ENCODE measurements around the gene EEF2KMT.
"Not testable (repeated sequence)": the region's sequence is repeated elsewhere in the genome, so short reads cannot be mapped to it uniquely, and the experiment has no call there.

Gene EEF2KMT

GRCh38 chr16:5095145-5095830 is 2.3 kb downstream of the EEF2KMT start:
- not testable (repeated sequence) for DNase-seq (ENCODE audit: low read depth)

- DNase-seq (ENCODE audit: low read depth), result not testable (repeated sequence)
These were observed 3.8 kb downstream of the EEF2KMT start for GRCh38 chr16:5093746-5094145.

DNA sequence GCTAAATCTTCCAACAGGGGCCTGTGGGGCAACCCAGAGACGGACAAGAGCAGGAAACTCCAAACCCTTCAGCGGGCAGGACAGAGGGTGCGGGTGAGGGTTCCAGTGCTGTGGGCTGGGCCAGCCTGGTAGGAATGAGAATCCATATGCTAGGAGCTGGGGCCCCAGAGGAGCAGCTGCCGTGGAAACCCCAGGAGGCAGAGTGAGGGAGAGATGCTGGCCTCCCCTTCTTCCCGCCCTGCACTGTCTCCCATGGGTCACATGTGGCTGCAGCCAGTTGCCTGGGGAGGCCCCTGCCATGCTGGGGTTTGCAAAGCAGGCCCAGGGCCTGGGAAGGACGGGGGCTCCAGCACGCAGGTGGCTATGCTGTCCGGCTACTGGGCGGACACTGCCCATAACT is 4.5 kb downstream of the EEF2KMT start:
- not testable (repeated sequence) for DNase-seq (ENCODE audit: low read depth)

GRCh38 chr16:5090592-5090991 is 7.0 kb downstream of the EEF2KMT start:
- not testable (repeated sequence) for DNase-seq (ENCODE audit: low read depth)

- DNase-seq (ENCODE audit: low read depth), result not testable (repeated sequence)
These were observed 7.6 kb downstream of the EEF2KMT start for GRCh38 chr16:5089911-5090555.

- not testable (repeated sequence) for DNase-seq (ENCODE audit: low read depth)
These were observed 8.7 kb downstream of the EEF2KMT start for GRCh38 chr16:5088936-5089335.

GRCh38 chr16:5088086-5088790 is 9.4 kb downstream of the EEF2KMT start:
- DNase-seq (ENCODE audit: low read depth), result not testable (repeated sequence)

DNA sequence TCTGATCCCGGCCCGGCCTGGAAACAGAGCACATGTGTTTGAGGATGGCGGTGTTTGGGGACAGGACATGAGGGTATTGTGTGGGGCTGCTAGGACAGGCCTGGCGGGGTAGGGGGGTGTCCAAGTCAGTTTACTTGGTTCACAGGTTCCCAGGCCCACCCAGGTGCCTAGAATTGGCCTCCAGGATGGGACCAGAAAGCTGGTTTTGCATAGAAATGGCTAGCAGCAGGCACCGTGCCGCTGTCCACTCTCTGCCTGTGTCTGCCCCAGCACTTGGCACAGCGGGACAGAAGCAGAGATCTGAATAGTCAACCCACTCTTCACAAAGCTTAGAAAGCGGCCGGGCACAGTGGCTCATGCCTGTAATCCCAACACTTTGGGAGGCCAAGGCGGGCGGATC is 11.9 kb downstream of the EEF2KMT start:
- not testable (repeated sequence) for DNase-seq (ENCODE audit: low read depth)

DNA sequence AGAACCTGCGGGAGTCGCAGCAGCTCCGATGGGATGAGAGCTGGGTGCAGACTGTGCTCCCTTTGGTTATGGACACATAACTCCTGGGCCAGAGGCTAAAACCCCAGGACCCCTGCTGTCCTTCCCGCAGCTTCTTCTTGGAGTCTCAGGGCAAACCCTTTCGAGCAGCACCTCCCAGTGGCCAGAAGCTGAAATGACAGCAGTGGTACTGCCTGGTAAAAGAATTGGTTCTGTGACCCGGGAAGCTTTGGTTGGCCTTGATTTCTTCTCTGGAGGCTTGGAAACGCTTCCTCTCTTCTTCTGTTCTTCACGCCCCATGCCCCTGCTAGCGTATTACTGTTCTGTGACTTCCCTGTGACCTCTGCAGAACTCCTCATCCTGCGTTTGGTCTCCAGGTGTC is 12.8 kb downstream of the EEF2KMT start:
- DNase-seq (ENCODE audit: low read depth), result not testable (repeated sequence)

DNA sequence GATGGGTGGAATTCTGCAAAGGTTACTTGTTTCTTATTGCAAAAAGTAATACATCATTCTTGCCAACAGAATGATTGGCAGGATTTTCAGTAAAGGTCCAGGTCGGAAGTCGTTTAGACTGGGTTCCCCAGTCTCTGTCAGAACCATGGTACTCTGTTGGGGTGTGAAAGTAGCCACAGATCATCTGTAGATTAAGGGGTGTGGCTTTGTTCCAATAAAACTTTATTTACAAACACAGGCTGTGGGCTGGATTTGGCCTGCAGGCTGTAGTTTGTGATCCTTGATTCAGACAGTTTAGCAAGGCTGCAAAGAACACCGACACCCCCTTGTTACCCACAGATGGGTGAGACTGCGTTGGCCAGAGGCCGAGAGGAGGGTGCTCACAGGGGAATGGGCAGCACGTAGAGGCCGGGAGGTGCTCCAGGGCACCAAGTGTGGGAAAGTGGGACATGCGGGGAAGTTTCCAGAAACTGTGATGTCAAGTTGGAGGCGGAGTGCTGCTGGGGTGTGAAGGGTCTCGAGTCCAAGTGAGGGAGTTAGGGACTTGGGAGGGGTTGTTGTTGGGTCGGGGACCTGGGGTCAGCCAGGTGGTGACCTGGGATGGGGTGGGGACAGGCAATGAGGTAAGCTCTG is 13.4 kb downstream of the EEF2KMT start:
- not testable (repeated sequence) for DNase-seq (ENCODE audit: low read depth)

- DNase-seq (ENCODE audit: low read depth), result not testable (repeated sequence)
These were observed 13.9 kb downstream of the EEF2KMT start for GRCh38 chr16:5083646-5084045.

DNA sequence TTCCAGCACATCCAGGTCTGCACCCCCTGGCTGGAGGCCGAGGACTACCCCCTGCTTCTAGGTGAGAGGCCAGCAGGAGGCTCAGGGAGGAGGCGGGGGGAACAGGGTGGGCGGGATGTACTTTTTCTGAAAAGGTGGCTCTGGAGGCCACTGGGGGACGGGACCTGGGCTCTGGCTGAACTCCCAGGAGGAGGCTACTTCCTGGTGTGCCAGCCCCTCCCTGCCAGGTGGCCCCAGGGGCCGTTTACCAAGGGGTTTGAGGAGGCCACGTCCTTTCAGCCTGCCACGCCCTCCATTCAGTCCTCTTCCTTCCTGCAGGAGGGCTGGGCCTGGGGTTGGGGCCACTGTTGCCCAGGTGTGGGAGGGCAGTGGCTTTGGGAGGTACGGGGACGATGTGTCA is 16.6 kb downstream of the EEF2KMT start:
- not testable (repeated sequence) for DNase-seq (ENCODE audit: low read depth)

DNA sequence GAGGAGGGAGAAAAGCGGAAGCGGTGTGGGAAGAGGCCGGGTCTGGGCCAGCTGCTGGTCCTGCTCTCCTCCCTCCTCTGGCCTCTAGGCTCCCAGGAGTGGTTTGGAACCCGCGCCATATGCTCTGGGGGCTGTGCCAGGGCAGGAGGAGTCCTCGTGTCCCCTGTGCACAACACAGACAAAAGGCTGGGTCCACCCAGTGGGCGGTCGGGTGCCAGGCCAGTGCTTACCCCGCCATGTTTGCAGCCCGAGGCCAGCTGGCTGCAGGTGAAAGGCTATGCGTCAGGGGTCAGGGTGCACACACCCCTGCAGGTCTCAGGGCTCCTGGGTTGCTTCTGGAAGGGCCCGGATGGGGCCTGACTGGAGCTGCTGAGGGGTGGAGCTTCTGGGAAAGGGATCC is 17.1 kb downstream of the EEF2KMT start:
- not testable (repeated sequence) for DNase-seq (ENCODE audit: low read depth)

DNA sequence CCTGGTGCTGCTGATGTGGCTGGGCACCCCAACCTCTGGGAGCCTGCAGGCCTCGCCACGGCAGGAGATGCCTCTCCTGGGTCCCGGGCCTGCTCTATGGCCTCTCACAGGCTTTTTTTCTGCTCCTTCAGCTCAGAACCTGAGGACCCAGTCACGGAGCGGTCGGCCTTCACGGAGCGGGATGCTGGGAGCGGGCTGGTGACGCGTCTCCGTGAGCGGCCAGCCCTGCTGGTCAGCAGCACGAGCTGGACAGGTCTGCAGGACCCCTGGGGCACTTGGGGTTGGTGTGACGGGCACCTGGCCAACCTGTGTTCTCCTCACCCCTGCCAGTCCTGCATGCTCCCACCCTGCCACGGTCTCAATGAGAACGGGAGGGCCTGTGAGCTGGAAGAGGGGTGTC is 19.0 kb downstream of the EEF2KMT start:
- DNase-seq (ENCODE audit: low read depth), result no peak

DNA sequence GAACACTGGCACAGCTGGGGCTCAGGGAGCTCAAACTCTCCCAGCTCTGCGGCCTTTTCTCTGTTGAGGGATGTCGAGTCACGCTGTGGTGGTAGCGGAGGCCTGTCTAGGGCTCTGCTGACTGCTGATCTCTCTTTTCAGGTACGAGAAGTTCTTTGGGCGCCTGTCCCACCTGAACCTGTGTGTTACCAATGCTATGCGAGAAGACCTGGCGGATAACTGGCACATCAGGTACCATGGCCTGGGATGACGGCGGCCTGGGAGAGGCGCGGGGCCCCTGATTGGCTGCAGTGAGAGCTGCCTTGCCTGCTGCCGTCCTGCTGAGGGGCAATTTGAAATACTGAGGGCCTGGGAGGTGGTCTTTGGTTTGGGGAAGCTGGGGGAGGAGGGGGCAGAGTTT is 20.3 kb downstream of the EEF2KMT start:
- no peak for DNase-seq (ENCODE audit: low read depth)

DNA sequence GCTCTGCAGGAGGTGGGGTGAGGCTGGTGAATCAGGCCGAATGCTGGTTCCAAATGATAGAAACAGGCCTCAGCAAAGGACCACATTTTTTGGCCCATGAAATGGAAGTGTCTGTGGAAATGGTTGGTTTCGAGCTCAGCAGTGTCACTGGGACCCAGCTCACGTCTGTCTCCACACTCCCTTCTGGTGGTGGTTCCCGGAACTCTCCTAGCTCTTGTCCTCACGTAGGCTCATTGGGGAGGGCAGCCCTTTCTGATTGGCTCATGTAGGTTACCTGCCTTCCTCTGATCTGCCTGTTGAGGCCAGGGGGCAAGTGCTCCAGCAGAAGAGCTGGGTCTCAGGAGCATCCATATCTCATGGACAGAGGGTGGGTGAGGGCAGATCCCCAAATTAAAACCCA is 22.0 kb downstream of the EEF2KMT start:
- no peak for DNase-seq (ENCODE audit: low read depth)

GRCh38 chr16:5073771-5074170 is 23.8 kb downstream of the EEF2KMT start:
- not testable (repeated sequence) for DNase-seq (ENCODE audit: low read depth)

- DNase-seq (ENCODE audit: low read depth), result no peak
These were observed 24.3 kb downstream of the EEF2KMT start for GRCh38 chr16:5073279-5073629.

GRCh38 chr16:5072334-5073278 is 25.0 kb downstream of the EEF2KMT start:
- DNase-seq (ENCODE audit: low read depth), result no peak

DNA sequence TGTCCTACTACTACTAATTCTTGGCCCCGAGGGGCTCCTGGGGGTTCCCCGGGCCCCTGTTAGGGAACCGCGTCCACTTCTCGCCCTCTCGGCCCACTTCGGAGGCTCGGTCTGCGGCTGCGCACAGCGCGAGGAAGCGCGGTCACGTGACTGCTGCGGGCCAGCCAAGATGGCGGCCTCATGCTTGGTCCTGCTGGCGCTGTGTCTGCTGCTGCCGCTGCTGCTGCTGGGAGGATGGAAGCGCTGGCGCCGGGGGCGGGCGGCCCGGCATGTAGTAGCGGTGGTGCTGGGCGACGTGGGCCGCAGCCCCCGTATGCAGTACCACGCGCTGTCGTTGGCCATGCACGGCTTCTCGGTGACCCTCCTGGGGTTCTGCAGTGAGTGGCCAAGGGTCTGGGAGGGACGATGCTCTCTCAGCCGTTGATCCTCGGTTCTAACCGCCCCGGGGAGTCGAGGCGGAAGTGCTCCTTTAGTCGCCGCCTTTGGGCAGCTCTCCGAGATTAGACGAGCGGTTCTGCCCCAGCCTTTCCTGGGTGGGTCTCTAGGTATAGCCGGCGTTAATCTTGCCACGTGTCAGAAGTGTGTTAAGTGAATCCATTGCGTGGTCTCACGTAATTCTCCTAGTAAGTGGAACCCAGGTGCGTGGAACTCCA is 25.8 kb downstream of the EEF2KMT start, which contains the start of gene ALG1:
TSS of gene ALG1 (plus strand) at position 163 of the 653 bp plus-strand sequence. CDS start at position 170, 7 bp downstream.
- peak; percentile 78 for DNase-seq (ENCODE audit: low read depth)

DNA sequence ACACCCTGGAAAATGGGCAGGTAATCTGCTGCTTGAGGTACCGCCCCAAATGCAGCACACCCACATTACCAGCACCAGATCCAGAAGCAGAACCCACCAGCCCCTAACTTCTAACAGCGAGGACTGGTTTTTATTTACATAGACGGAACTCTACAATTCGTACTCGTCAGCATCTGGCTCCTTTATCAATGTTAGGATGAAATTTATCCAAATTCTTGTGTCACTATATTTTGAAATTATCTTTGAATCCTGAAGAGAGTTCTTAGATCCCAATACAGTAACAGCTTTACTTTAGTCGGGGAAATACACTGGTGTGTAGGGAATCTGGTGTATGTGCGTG is 26.3 kb downstream of the EEF2KMT start:
- DNase-seq (ENCODE audit: low read depth), result no peak

All from T-helper 22 cell (primary cell).